ENCODE measurements around the gene MUCL1.
"Not testable (repeated sequence)": the region's sequence is repeated elsewhere in the genome, so short reads cannot be mapped to it uniquely, and the experiment has no call there.

MUCL1 gene

DNA sequence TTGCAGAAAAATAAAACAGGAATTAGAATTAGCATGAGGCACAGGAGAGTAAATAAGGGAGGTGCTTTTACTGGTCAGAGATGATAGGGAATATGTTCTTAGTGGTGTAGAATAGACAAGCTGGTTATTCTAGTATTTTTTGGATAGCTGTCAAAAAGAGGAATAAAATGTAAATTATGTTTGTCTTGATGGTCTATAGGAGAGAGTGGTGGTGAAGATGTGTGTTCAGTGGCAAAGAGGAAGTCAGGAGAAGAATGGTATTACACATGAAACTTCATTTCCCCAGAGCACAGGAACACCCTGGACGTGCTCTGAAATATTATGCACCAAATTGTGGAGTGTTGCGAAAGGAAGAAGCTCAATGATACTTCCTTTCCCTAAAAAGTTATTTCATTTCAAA is 27.8 kb downstream of the MUCL1 start:
- TF ChIP-seq, protein P1, sequence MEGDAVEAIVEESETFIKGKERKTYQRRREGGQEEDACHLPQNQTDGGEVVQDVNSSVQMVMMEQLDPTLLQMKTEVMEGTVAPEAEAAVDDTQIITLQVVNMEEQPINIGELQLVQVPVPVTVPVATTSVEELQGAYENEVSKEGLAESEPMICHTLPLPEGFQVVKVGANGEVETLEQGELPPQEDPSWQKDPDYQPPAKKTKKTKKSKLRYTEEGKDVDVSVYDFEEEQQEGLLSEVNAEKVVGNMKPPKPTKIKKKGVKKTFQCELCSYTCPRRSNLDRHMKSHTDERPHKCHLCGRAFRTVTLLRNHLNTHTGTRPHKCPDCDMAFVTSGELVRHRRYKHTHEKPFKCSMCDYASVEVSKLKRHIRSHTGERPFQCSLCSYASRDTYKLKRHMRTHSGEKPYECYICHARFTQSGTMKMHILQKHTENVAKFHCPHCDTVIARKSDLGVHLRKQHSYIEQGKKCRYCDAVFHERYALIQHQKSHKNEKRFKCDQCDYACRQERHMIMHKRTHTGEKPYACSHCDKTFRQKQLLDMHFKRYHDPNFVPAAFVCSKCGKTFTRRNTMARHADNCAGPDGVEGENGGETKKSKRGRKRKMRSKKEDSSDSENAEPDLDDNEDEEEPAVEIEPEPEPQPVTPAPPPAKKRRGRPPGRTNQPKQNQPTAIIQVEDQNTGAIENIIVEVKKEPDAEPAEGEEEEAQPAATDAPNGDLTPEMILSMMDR (IDR thresholded peaks at IDR 0.05), result no peak
- Mint-ChIP-seq H3K4me1 (no peaks in the 10 kb centered on the region), H3K4me3 (no peak overlapping the region), H3K9me3 (peaks cover 5% of the 10 kb centered on the region), H3K27ac (no peak overlapping the region), H3K27me3 (ENCODE audit: low read depth, poor library complexity) (no peaks in the 10 kb centered on the region), H3K36me3 (ENCODE audit: low read depth) (peaks cover 1% of the 10 kb centered on the region)
- no peak for DNase-seq

GRCh38 chr12:54882597-54882996 is 28.3 kb downstream of the MUCL1 start:
- H3K9me3 Mint-ChIP-seq; H3K4me3 Mint-ChIP-seq; DNase-seq; H3K36me3 Mint-ChIP-seq (ENCODE audit: low read depth); H3K4me1 Mint-ChIP-seq; H3K27ac Mint-ChIP-seq; H3K27me3 Mint-ChIP-seq (ENCODE audit: low read depth, poor library complexity): not testable (repeated sequence)

GRCh38 chr12:54888428-54888827 is 34.1 kb downstream of the MUCL1 start:
- H3K4me1 Mint-ChIP-seq; H3K36me3 Mint-ChIP-seq (ENCODE audit: low read depth); H3K4me3 Mint-ChIP-seq; H3K27me3 Mint-ChIP-seq (ENCODE audit: low read depth, poor library complexity); DNase-seq: not testable (repeated sequence)
- Mint-ChIP-seq H3K27ac (peak overlapping the region; percentile 9), H3K9me3 (peaks cover 20% of the 10 kb centered on the region)

DNA sequence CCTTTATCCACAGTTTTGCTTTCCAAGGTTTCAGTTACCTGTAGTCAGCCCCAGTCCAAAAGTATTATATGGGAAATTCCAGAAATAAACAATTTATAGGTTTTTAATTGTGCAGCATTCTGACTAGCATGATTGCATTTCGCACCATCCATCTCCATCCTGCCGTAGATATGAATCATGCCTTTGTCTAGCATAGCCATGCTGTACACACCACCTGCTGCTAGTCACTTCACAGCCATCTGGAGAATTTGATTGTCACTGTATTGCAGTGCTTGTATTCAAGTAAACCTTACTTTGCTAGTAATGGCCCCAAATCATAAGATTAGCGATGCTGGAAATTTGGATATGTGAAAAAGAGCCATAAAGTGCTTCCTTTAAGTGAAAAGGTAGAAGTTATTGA is 36.0 kb downstream of the MUCL1 start:
- TF ChIP-seq, protein P1 (IDR thresholded peaks at IDR 0.05), result no peak

GRCh38 chr12:54891717-54892478 is 37.6 kb downstream of the MUCL1 start:
- Mint-ChIP-seq H3K36me3 (ENCODE audit: low read depth) (peaks cover 4% of the 10 kb centered on the region), H3K27me3 (ENCODE audit: low read depth, poor library complexity) (no peaks in the 10 kb centered on the region), H3K4me1 (no peaks in the 10 kb centered on the region), H3K27ac (no peak overlapping the region), H3K4me3 (no peak overlapping the region), H3K9me3 (peaks cover 18% of the 10 kb centered on the region)
- DNase-seq, result no peak
- TF ChIP-seq, protein P1 (IDR thresholded peaks at IDR 0.05), result no peak

More for the DNA sequence above, 36.0 kb downstream of the MUCL1 start:
- H3K4me3 Mint-ChIP-seq, result no peak overlapping the region
- peaks cover 4% of the 10 kb centered on the region for H3K36me3 Mint-ChIP-seq (ENCODE audit: low read depth)
- H3K27ac Mint-ChIP-seq, result no peak overlapping the region
- peaks cover 20% of the 10 kb centered on the region for H3K9me3 Mint-ChIP-seq
- DNase-seq, result no peak
- no peaks in the 10 kb centered on the region for H3K27me3 Mint-ChIP-seq (ENCODE audit: low read depth, poor library complexity)
- H3K4me1 Mint-ChIP-seq, result no peaks in the 10 kb centered on the region

Measured in nephron progenitor cell (in vitro differentiated cells).